ENCODE measurements around the gene ADAMTS5.

- TF ChIP-seq REST (IDR thresholded peaks at IDR 0.05; ENCODE audit: insufficient read depth in 1 of 2, low read depth in 2 of 2, low read length in 2 of 2) (no peak), POLR2AphosphoS5 (IDR thresholded peaks at IDR 0.05; ENCODE audit: low read depth, low read length) (no peak)
Measured at GRCh38 chr21:26952374-26953066, 14.4 kb downstream of the ADAMTS5 start.

Data from PFSK-1 (cell line).